HG03521 (cell line): ENCODE results near the gene CEP97.
"Not testable (repeated sequence)": the region's sequence is repeated elsewhere in the genome, so short reads cannot be mapped to it uniquely, and the experiment has no call there.

Source experiments
- ATAC-seq: cut with Tn5 transposase; IDR thresholded peaks from one replicate; pipeline ENCODE4 v1.9.1; 2021; ENCODE audit warnings: mild to moderate bottlenecking, moderate library complexity; ENCODE audit not compliant: unreplicated experiment

CEP97 gene

DNA sequence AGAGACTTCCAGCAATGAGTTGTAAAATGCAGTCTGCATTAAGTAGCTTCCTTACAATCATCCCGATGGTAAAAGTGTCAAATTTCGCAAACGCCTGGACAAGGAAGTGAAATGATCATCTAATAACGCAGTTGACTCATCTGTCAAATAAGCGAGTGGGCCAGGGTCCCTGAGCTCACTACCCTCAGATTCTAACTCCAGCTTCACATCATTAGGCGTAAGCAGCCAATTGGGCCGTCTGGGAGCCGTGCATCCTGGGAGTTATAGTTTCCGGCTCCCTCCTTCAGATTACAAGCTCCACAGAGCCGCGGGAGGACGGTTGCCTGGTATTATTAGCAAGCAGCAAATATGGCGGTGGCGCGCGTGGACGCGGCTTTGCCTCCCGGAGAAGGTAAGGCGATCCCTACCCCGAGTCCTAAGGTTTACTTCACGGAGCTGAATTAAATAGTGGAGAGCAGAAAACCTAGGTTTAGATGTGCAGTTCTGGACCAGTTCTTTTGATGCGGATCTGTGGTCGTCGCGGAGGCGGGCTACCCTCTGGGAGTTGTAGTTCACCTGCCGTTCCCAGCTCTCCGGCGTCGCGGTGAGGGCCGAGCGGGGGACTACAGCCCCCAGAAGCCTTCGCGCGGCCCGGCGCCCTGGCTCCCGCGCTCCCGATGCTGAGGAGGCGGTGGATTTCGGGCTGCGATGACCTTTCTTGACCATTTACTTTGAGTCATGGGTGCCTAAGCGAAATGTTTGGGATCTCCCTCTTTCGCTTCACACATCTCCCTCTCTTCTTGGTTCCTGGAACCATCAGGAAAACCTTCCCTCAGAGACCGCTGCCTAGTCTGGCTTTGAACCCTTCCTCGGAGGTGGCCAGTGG lies at the start of gene CEP97:
Gene CEP97 (plus strand): TSS at position 286 of the 865 bp plus-strand sequence. CDS start 63 bp downstream, at position 349.
- peak; percentile 89 for ATAC-seq

GRCh38 chr3:101675709-101676215 lies 48.7 kb upstream of the CEP97 start:
- ATAC-seq = no peak

- peak; percentile 87 for ATAC-seq
Observed at GRCh38 chr3:101676216-101676764, 48.1 kb upstream of the CEP97 start.

GRCh38 chr3:101676765-101677435 lies 47.5 kb upstream of the CEP97 start, which contains the start of gene ZBTB11:
TSS of gene ZBTB11 (minus strand) at chr3:101677132. CDS start at chr3:101676914, 218 bp downstream.
- peak; percentile 63 for ATAC-seq

GRCh38 chr3:101677436-101678286 lies 46.8 kb upstream of the CEP97 start:
- no peak for ATAC-seq

- ATAC-seq = not testable (repeated sequence)
Observed at GRCh38 chr3:101678837-101679236, 45.6 kb upstream of the CEP97 start.

- no peak for ATAC-seq
Observed at GRCh38 chr3:101680466-101680865, 43.9 kb upstream of the CEP97 start.

GRCh38 chr3:101685050-101685400 lies 39.4 kb upstream of the CEP97 start:
- no peak for ATAC-seq

DNA sequence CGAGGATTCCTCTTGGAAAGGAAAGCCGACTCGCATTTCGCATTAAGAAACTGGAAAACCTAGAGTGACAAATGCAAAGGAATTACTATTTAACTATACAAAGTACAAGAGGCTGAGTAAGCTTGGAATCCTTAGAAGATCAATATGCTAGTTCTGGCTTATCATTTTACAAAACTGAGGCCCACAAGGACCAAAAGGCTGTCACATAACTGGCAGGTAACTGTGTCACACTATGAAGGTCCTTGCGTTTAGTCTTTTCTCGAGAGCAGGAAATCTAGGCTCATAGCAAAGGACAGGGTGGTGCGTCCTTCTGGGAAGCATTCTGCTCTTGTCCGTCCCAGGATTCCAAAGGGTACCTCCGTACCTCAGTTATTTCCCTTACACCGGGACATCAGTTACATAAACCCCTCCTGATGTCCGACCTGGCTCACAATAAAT lies 38.5 kb upstream of the CEP97 start:
- peak; percentile 13 for ATAC-seq

DNA sequence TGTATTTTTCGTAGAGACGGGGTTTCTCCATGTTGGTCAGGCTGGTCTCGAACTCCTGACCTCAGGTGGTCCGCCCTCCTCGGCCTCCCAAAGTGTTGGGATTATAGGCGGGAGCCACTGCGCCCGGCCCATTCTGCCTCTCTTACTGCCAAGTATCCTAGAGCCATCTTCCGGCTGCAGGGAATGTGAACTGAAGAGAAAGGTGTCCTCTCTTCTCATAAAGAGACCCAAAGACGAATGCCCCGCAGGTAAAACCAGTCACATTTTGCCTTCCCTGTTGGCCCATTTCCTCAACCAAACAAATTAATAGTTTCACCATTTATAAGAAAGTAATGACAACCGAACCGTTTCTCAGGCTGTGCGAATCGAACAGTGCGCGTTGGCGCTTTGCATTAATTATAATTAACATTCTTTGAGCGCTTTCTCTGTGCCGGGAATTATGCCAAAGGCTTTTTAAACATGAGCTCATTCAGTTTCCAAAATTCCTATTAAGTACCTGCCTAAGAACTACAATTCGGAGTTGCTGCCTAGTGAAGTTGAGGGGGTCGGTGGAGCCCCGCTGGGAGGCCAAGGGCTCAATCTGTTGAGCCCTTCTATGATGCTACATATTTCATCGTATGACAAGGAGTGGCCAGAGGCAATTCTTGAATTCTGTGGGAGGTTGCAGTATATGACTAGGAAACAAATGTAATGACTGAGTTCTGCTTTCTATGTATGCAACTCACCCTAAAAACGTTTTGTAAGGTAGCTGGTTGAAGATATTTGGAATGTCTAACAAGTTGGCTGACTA lies 37.1 kb upstream of the CEP97 start:
- ATAC-seq = no peak

GRCh38 chr3:101689286-101689685 lies 35.1 kb upstream of the CEP97 start:
- ATAC-seq = no peak

DNA sequence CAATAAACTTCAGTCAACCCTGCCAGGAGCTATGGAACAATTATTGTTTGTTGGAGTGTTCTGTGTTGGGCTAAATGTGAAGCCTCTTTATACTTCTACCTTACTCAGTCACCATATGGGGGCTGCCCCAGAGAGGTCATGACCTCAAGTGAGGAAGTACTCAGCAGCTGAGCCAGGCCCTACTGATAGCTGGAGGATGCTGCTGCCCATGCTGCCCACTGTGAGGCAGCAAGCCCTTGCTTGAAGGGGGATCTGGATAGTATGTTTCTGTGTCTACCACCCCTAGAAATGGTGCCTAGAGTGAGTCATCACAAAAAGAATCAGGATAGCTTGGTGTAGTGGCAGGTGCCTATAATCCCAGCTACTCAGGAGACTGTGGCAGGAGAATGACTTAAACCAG lies 33.4 kb upstream of the CEP97 start:
- no peak for ATAC-seq

DNA sequence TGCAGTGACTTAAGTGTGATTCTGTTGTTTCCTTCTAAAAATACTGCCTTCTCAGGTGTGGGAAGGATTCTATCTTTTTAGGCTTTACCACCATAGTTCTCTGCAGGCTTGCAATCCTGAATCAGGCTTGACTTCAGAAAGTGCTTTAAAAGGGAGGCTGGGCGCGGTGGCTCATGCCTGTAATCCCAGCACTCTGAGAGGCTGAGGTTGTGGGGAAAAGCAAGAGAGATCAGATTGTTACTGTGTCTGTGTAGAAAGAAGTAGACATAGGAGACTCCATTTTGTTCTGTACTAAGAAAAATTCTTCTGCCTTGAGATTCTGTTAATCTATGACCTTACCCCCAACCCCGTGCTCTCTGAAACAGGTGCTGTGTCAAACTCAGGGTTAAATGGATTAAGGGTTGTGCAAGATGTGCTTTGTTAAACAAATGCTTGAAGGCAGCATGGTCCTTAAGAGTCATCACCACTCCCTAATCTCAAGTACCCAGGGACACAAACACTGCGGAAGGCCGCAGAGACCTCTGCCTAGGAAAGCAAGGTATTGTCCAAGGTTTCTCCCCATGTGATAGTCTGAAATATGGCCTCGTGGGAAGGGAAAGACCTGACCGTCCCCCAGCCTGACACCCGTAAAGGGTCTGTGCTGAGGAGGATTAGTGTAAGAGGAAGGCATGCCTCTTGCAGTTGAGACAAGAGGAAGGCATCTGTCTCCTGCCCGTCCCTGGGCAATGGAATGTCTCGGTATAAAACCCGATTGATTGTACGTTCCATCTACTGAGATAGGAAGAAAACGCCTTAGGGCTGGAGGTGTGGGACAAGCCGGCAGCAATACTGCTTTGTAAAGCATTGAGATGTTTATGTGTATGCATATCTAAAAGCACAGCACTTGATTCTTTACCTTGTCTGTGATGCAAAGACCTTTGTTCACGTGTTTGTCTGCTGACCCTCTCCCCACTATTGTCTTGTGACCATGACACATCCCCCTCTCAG lies 32.4 kb upstream of the CEP97 start:
- not testable (repeated sequence) for ATAC-seq

GRCh38 chr3:101693540-101693939 lies 30.9 kb upstream of the CEP97 start:
- peak; percentile 83 for ATAC-seq

GRCh38 chr3:101694836-101695235 lies 29.6 kb upstream of the CEP97 start:
- not testable (repeated sequence) for ATAC-seq

DNA sequence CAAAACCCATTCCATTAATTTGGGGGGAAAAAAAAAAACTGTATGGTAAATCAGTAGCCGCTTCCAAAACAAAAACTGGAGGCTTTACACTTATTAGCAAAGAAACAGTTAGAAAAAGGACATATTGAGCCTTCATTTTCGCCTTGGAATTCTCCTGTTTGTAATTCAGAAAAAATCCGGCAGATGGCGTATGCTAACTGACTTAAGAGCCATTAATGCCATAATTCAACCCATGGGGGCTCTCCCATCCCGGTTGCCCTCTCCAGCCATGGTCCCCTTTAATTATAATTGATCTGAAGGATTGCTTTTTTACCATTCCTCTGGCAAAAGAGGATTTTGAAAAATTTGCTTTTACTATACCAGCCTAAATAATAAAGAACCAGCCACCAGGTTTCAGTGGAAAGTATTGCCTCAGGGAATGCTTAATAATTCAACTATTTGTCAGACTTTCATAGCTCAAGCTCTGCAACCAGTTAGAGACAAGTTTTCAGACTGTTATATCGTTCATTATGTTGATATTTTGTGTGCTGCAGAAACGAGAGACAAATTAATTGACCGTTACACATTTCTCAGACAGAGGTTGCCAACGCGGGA lies 28.5 kb upstream of the CEP97 start:
- no peak for ATAC-seq

DNA sequence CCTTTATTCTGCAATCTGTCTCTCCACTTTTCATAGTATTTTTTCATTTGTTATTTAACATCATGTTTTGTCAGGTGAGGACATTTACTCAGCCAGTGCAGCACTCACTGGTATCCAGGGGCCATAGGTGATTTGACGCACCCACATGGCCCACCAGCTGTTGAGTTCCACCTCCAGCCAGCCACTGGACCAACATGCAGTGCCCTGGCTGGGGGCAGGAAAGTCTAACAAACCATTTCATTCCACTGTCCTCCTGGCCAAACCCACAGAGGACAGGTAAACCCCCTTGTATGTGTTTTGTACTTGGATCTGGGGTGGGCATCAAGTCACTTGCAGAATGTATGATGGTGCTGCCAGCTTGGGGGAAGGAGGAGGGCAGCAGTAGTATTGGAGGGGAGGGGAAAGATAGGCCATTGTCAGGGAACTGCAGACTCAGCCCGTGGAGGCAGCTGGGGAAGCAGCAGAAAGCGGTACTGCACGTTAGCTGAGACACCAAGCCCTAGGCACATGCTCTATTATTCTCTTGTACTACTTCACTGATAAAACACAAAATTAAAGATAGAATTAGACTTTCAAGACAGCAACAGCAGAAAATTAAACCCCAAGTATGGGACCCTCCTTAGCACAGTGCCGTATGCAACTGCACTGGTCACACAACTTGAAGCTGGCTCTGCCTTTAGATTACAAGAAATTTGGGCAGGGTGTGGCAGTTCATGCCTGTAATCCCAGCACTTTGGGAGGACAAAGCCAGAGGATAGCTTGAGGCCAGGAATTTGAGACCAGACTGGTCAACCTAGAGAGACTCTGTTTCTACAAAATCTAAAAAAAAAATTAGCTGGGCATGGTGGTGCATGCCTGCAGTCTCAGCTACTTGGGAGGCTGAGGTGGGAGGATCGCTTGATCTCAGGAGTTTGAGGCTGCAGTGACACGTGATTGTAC lies 22.4 kb upstream of the CEP97 start:
- ATAC-seq = no peak
